Central memory CD4-positive, alpha-beta T cell (primary cell): ENCODE data around the gene PLD1.

Source experiments
- DNase-seq: peaks from one replicate; pipeline ENCODE4 v3.0.0; 2022

Gene PLD1

GRCh38 chr3:171813897-171814460 is 3.7 kb upstream of the PLD1 start:
- DNase-seq: no peak

- DNase-seq: no peak
Observed at GRCh38 chr3:171813278-171813896, 3.1 kb upstream of the PLD1 start.

- DNase-seq: no peak
Observed at GRCh38 chr3:171812811-171813210, 2.5 kb upstream of the PLD1 start.

- DNase-seq: no peak
Observed at GRCh38 chr3:171811913-171812335, 1.6 kb upstream of the PLD1 start.

GRCh38 chr3:171811295-171811912 is 1.1 kb upstream of the PLD1 start:
- no peak for DNase-seq

- no peak for DNase-seq
Observed at GRCh38 chr3:171810629-171811294, 479 bp upstream of the PLD1 start.

- no peak for DNase-seq
Observed at GRCh38 chr3:171809611-171809860, 747 bp downstream of the PLD1 start.

GRCh38 chr3:171807806-171808205 is 2.5 kb downstream of the PLD1 start:
- no peak for DNase-seq

GRCh38 chr3:171807129-171807675 is 3.1 kb downstream of the PLD1 start:
- DNase-seq: no peak

- DNase-seq: no peak
Observed at GRCh38 chr3:171806200-171807128, 3.8 kb downstream of the PLD1 start.

GRCh38 chr3:171805687-171806086 is 4.6 kb downstream of the PLD1 start:
- DNase-seq: no peak

- no peak for DNase-seq
Observed at GRCh38 chr3:171804618-171805389, 5.5 kb downstream of the PLD1 start.

GRCh38 chr3:171803044-171803443 is 7.2 kb downstream of the PLD1 start:
- DNase-seq: no peak

- no peak for DNase-seq
Observed at GRCh38 chr3:171802590-171802956, 7.7 kb downstream of the PLD1 start.

- no peak for DNase-seq
Observed at GRCh38 chr3:171801738-171802589, 8.3 kb downstream of the PLD1 start.

- no peak for DNase-seq
Observed at GRCh38 chr3:171799501-171799900, 10.8 kb downstream of the PLD1 start.

- DNase-seq: no peak
Observed at GRCh38 chr3:171797873-171798272, 12.4 kb downstream of the PLD1 start.

GRCh38 chr3:171797265-171797679 is 13.0 kb downstream of the PLD1 start:
- DNase-seq: no peak

GRCh38 chr3:171796625-171797264 is 13.5 kb downstream of the PLD1 start:
- DNase-seq: no peak

GRCh38 chr3:171792531-171792930 is 17.8 kb downstream of the PLD1 start:
- DNase-seq: no peak

- DNase-seq: no peak
Observed at GRCh38 chr3:171791692-171792076, 18.6 kb downstream of the PLD1 start.
